CD4-positive, alpha-beta T cell treated with Interferon alpha-2 for 1 hour (primary cell): Measurements from ENCODE around the gene ITGB1BP2.
"Not testable (repeated sequence)": the region's sequence is repeated elsewhere in the genome, so short reads cannot be mapped to it uniquely, and the experiment has no call there.

Experiments used
- DNase-seq, 2 donors: peaks; one replicate each; pipeline ENCODE4 v3.0.0-alpha.2; 2020 to 2022

The ITGB1BP2 gene

DNA sequence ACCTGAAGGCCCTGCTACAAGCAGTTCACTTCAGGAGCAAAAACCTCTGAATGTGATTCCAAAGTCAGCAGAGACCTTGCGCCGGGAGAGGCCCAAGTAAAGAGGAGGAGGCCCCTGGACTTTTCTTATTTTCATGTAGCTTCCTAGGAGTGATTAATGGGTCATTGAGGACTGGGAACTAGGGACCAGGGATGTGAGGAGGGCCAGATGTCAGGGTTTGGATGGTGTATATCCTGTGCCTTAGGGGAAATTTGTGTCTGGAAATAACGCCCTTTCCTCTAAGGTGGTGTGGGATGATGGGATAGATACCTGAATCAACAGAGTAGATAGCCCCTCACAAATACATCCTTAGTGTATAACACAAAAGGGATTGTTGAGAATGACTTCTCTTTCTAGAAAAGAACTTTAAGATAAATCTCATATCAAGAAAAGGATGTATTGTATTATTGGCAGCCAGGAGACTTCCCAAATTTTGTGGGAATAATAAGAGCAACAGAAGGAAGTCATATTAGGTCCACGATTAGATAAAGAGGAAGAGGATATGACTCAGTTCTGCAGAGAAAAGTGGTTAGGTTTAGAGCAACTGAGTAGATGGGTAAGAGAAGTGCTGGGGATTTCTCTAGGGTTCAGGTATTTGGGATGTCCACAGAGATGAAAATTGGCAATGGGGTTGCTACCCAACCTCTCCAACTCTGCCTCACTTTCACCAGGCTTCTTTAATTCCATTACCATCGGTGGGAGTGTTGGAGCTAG is 1.1 kb downstream of the ITGB1BP2 start:
- DNase-seq = no peak

DNA sequence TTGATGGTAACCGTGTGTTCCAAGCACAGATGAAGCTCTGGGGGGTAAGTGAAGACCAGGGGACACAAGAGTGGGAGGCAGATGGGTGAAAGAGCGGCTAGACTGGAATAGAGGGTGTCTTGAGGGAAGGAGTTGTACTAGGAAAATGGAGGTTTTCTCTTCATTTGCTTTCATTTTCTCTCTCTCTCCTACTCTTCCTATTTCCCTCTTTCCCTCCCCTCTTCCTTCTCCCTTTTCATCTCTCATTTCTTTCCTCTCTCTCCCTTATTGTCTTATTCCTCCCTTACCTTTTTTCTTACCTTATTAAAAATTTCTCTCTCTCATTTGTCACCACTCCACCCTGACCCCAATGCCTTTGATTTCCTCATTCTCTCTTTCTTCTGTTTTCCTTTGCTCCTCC is 3.0 kb downstream of the ITGB1BP2 start:
- no peak for DNase-seq

DNA sequence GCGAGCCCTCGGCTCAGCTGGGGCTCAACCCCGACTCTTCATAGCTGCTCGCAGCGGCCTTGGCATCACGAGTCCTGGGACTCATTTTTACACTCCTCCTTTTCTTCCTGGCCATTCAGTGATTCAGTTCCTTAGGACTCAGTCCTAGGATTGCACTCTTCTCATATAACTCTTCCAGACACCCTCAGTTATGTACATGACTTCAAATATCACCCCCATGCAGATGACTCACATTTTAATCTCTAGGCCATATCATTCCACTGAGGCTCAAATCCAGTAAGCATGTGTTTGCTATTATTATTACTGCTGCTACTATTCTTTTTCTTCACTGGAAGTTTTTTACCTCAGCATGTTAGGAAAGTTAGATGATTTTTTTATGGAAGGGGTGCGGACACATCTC is 14.4 kb downstream of the ITGB1BP2 start:
- no peak for DNase-seq

DNA sequence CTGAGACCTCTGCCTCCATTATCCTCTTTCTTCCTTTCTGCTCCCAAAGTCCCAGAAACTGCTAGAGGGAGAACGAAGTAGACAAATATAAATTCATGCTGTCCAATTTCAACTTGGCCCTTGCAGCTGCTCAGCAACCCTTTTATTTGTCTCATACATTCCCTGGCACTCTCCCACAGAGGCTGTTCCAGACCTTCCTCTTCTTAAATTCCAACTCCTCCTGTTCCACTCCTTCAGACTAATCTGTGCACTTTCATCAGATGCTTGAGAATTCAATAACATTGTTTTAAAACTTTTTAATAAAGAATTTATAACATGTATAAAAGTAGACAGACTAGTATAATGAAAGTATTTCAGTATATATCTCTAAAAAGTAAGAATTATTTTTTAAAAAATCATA is 15.4 kb downstream of the ITGB1BP2 start:
- not testable (repeated sequence) for DNase-seq

DNA sequence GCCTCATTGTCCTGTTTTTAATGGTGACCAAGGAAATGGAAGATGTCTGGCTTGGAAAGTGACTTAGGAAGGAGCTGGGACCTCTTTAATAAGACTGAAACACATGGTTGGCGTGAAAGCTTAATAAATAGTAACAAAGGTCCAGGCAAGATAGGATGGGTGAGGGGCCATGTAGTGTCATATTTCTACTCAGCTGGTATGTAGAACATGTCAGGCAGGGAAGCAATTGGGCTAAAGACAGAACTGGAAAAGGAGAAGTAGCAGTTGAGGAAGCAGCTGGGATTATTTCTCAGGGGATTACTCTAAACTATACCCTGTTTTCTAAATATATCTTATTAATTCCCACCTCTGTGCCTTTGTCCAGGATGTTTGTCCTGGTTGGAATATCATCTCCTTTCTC is 18.6 kb downstream of the ITGB1BP2 start:
- DNase-seq = no peak

DNA sequence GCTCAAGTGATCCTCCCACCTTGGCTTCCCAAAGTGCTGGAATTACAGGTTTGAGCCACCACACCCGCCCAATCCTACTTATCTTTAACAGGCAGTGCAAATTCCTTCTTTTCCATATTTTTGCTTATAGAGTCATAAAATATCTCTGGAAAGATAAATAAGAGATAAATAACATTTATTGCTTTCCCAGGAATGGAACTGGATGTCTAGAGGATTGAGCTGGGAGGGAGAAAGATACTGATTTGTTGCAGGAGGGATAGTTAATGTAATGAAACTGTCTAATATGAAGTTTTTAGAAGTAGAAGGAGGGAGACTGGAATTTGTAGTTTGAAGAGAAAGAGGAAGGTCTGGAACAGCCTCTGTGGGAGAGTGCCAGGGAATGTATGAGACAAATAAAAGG is 20.2 kb downstream of the ITGB1BP2 start:
- DNase-seq = no peak

DNA sequence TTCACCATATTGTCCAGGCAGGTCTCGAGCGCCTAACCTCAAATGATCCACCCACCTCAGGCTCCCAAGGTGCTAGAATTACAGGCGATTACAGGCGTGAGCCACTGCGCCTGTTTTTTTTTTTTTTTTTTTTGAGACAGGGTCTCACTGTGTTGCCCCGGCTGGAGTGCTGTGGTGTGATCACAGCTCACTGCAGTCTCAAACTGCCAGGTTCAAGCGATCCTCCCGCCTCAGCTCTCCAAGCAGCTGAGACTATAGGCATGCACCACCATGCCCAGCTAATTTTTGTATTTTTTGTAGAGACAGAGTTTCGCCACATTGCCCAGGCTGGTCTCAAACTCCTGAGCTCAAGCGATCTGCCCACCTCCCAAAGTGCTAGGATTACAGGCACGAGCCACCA is 22.9 kb downstream of the ITGB1BP2 start:
- DNase-seq = not testable (repeated sequence)

DNA sequence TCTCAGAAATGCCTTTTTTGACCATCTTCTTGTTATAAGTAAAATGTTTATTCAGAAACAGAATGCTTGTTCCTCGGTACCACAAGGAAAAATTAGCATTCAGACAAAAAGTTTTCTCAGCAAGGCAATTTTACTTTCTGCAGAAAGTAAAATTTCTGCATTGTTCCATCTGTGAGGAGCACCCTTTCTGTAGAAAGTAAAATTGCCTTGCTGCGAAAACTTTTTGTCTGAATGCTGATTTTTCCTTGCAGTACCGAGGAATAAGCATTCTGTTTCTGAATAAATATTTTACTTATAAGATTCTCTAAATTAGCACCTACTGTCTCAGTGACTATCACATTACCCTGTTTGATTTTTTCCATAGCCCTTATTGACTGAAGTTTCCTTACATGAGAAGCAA is 24.8 kb downstream of the ITGB1BP2 start:
- DNase-seq = no peak

DNA sequence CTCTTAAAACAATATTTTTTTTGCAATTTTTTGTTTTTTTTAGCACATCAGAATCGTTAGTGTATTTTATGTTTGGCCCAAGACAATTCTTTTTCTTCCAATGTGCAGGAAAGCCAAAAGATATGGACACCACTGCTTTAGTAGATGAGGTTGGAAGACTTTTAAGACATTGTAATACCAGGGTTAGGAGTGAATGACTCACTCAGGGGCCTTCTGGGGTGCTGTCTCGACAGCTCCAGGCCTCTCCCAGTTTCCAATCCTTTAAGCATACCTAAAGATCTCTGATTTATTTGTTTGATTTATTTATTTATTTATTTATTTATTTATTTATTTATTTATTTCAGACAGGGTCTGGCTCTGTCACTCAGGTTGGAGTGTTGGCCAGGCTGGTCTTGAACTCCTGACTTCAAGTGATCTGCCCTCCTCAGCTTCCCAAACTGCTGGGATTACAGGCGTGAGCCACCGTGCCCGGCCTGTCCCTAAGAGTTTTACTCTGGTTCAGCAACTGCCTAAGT is 47.7 kb downstream of the ITGB1BP2 start:
- not testable (repeated sequence) for DNase-seq

DNA sequence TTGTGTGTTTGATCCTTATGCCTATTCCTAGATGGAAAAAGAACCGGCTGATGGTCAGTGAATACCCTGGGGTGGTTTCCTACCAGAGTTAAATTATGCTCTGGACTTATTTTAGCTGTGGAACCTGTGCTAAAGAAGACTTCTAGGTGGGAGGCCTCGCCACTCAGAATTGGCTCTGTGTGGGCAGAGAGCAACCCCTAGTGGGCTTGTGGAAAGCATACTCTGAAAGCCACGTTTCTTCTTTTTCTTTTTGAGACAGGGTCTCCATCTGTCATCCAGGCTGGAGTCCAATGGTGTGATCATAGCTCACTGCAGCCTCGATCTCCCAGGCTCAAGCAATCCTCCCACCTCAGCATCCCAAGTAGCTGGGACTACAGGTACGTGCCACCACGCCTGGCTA is 48.3 kb downstream of the ITGB1BP2 start:
- DNase-seq = not testable (repeated sequence)

DNA sequence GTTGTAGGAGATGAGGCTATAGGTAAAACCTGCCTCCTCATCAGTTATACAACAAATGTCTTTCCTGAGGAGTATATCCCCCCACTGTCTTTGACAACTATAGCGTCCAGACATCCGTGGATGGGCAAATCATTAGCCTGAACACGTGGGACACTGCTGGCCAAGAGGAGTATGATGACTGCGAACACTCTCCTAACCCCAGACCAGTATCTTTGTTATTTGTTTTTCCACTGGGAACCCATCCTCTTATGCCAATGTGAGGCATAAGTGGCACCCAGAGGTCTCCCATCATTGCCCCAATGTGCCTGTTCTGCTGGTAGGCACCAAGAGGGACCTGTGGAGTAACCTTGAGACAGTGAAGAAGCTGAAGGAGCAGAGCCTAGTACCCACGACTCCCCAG is 50.9 kb downstream of the ITGB1BP2 start:
- DNase-seq = not testable (repeated sequence)
